ENCODE results near the gene ZNF438.
A peak's percentile ranks its signal among the peaks of the same experiment; 100 is the strongest.

The ZNF438 gene

DNA sequence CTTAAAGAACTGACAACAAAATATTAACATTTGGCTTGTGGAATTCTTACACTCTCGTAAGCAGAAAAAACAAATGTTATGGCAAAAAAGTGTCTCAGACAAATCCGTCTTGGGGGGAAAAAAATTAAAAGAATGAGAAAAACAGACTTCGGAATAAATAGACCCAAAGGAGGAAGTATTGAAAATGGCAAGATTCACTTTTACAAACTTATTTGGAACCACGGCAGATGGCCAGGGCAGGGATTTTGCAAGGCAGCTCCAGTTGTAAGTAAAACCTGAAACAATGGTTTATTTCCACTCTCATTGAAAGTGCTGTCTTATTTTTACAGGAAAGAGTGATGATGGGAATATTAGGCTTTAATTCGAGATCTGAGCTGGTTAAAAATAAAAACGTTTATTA, 1.5 kb upstream of the ZNF438 start:
- TF ChIP-seq SIN3A (IDR thresholded peaks at IDR 0.05; ENCODE audit: borderline replicate concordance, insufficient read depth, low read length) = no peak
- TF ChIP-seq POLR2AphosphoS5 (IDR thresholded peaks at IDR 0.05; ENCODE audit: low read depth, low read length) = no peak
- TF ChIP-seq, protein P1, sequence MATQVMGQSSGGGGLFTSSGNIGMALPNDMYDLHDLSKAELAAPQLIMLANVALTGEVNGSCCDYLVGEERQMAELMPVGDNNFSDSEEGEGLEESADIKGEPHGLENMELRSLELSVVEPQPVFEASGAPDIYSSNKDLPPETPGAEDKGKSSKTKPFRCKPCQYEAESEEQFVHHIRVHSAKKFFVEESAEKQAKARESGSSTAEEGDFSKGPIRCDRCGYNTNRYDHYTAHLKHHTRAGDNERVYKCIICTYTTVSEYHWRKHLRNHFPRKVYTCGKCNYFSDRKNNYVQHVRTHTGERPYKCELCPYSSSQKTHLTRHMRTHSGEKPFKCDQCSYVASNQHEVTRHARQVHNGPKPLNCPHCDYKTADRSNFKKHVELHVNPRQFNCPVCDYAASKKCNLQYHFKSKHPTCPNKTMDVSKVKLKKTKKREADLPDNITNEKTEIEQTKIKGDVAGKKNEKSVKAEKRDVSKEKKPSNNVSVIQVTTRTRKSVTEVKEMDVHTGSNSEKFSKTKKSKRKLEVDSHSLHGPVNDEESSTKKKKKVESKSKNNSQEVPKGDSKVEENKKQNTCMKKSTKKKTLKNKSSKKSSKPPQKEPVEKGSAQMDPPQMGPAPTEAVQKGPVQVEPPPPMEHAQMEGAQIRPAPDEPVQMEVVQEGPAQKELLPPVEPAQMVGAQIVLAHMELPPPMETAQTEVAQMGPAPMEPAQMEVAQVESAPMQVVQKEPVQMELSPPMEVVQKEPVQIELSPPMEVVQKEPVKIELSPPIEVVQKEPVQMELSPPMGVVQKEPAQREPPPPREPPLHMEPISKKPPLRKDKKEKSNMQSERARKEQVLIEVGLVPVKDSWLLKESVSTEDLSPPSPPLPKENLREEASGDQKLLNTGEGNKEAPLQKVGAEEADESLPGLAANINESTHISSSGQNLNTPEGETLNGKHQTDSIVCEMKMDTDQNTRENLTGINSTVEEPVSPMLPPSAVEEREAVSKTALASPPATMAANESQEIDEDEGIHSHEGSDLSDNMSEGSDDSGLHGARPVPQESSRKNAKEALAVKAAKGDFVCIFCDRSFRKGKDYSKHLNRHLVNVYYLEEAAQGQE (IDR thresholded peaks at IDR 0.05; ENCODE audit: insufficient read depth in 1 of 2, low read depth in 2 of 2, low read length in 2 of 2) = no peak
- TF ChIP-seq TAF1 (IDR thresholded peaks at IDR 0.05; ENCODE audit: borderline replicate concordance, insufficient read depth, low read length) = no peak
- TF ChIP-seq FOXP2 (optimal IDR thresholded peaks at IDR 0.05; ENCODE audit: borderline replicate concordance, extremely low read depth, extremely low read length, insufficient read depth) = no peak

DNA sequence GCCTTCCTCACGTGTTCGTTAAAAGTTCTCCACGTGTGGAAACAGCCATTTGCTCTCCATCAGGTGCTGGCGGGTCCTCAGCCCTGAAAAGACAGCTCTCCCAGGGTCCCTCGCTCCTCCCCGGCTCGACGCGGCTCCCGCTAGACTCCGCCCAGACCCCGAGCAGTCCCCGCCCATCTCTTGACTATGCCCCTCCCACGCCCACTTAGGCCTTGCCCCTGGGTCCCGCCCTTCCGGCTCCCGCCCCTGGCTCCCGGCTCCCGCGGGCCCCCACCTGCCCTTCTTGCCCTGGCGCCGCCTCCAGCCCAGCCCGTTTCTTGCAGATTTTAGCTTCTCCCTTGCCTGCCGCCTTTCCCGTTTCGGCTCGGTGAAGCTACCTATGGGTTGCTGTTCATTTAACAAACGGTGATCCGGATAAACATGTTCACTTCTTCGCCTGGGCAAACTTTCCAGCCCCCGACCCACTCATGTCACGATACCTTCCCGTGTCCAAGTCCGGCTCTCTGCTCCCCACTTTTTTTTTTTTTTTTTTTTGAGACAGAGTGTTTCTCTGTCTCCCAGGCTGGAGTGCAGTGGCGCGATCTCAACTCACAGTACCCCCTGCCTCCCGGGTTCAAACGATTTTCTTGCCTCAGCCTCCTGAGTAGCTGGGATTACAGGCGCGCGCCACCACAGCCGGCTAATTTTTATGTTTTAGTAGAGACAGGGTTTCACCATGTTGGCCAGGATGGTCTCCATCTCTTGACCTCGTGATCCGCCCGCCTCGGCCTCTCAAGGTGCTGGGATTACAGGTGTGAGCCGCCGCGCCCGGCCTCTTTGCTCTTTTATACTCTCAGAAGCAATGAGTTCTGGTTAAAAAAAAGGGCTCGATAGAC, 830 bp upstream of the ZNF438 start:
- TF ChIP-seq POLR2AphosphoS5 (IDR thresholded peaks at IDR 0.05; ENCODE audit: low read depth, low read length) = peak; percentile 58; the same call in 1 of the 2 replicates
- peak; percentile 22 for TF ChIP-seq FOXP2 (optimal IDR thresholded peaks at IDR 0.05; ENCODE audit: borderline replicate concordance, extremely low read depth, extremely low read length, insufficient read depth)
- TF ChIP-seq, protein P1 (IDR thresholded peaks at IDR 0.05; ENCODE audit: insufficient read depth in 1 of 2, low read depth in 2 of 2, low read length in 2 of 2) = no peak
- no peak for TF ChIP-seq SIN3A (IDR thresholded peaks at IDR 0.05; ENCODE audit: borderline replicate concordance, insufficient read depth, low read length)
- TF ChIP-seq TAF1 (IDR thresholded peaks at IDR 0.05; ENCODE audit: borderline replicate concordance, insufficient read depth, low read length) = no peak

GRCh38 chr10:31031205-31031557, 484 bp downstream of the ZNF438 start:
- TF ChIP-seq SIN3A (IDR thresholded peaks at IDR 0.05; ENCODE audit: borderline replicate concordance, insufficient read depth, low read length) (no peak), TAF1 (IDR thresholded peaks at IDR 0.05; ENCODE audit: borderline replicate concordance, insufficient read depth, low read length) (no peak), POLR2AphosphoS5 (IDR thresholded peaks at IDR 0.05; ENCODE audit: low read depth, low read length) (no peak; the same call in 1 of the 2 replicates)

DNA sequence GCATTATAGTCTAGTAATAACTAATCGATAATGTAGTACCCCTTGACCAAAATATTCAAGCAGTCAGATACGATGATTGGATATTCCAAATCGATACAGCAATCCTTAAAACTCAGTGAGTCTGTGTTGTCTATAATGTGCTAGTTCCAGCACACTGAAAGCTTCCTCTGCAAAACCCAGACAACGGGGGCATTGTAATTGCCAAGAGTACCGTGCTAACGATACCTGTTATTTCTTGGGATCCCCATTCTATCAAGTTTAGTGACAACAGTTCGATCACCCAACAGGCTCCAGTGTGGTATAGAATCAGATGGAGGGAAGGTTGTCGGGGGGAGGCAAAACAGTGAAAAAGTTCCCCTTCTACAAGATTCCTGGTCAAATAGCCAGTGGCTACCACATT, 865 bp downstream of the ZNF438 start:
- no peak for TF ChIP-seq TAF1 (IDR thresholded peaks at IDR 0.05; ENCODE audit: borderline replicate concordance, insufficient read depth, low read length)
- TF ChIP-seq SIN3A (IDR thresholded peaks at IDR 0.05; ENCODE audit: borderline replicate concordance, insufficient read depth, low read length) = no peak
- no peak for TF ChIP-seq POLR2AphosphoS5 (IDR thresholded peaks at IDR 0.05; ENCODE audit: low read depth, low read length)
- TF ChIP-seq, protein P1 (IDR thresholded peaks at IDR 0.05; ENCODE audit: insufficient read depth in 1 of 2, low read depth in 2 of 2, low read length in 2 of 2) = no peak
- TF ChIP-seq FOXP2 (optimal IDR thresholded peaks at IDR 0.05; ENCODE audit: borderline replicate concordance, extremely low read depth, extremely low read length, insufficient read depth) = no peak

DNA sequence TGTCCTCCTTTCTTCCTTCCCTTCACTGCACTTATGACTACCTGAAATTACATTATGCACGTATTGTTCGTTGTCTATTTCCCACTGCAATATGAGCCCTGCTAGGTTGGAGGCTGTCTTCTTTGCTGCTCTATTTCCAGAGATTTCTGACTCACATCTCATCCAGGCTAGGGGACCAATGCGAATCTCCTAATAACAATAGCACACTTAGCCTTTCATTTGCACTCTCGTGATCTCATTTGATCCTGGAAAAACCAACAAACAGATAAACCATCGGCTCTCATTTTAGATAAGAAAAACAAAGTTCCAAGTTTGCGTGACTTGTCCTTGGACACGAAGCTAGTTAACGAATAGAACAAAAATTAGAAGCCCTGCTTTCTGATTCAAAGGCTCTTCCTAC, 1.4 kb downstream of the ZNF438 start:
- TF ChIP-seq POLR2AphosphoS5 (IDR thresholded peaks at IDR 0.05; ENCODE audit: low read depth, low read length) (no peak), FOXP2 (optimal IDR thresholded peaks at IDR 0.05; ENCODE audit: borderline replicate concordance, extremely low read depth, extremely low read length, insufficient read depth) (no peak), SIN3A (IDR thresholded peaks at IDR 0.05; ENCODE audit: borderline replicate concordance, insufficient read depth, low read length) (no peak), TAF1 (IDR thresholded peaks at IDR 0.05; ENCODE audit: borderline replicate concordance, insufficient read depth, low read length) (no peak)
- TF ChIP-seq, protein P1 (IDR thresholded peaks at IDR 0.05; ENCODE audit: insufficient read depth in 1 of 2, low read depth in 2 of 2, low read length in 2 of 2) = no peak
